Measurements from ENCODE around the gene CAPN12. TPM values are rescaled to one million over a fixed set of nuclear protein-coding genes. Genes with fewer than 3 reads are reported as not detected.

The CAPN12 gene
- polyA plus RNA-seq, 1 donor (not counting 4 experiments of a cell fraction or from before 2014, with no cell fraction given) = 5.6 TPM

DNA sequence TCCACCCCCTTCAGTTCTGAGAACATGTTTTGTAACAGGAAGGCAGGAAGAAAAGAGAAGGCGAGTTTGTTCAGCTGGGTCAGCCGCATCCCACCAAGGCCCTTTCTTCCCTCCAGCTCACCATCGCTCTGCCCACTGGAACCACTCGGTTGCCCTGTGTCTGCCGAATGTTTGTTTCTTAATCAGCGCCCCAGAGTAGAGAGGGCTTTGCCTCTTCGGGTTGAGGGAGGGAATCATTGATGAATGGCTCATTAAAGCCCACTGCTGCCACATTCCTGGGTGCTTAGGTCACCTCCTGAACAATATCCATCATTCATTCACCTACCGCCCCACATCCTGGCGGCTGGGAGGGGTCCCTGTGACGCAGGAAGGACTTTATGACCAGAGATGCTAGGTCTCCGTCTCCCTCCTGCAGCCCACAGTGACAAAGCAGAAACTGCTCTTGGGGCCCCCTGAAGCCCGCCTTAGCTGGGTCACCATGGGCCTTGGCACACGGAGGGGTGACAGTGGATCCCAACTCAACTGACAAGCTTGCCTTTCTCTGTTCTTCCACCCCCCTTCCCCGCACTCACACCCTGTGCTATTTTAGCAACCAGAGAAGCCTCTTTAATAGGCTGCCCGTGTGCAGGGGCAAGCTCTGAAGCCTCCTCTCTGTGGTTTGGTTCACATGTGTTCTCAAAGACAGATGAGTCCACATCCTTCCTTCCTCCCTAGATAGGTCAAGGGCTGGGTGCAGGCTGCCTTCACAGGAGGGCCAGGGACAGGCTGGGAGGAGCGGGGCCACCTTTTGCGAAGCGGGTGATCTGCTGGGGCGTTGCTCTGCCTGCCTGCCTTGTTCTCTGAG, 50.7 kb downstream of the CAPN12 start:
- Histone ChIP-seq H3K4me3 (ENCODE audit: control insufficient read depth in 2 of 3, extremely low read depth in 1 of 3, insufficient read depth in 2 of 3, low read depth in 1 of 3, low read length in 3 of 3) (no peak overlapping the region), H2AFZ (ENCODE audit: control insufficient read depth, low read length) (no peak overlapping the region), H3K4me1 (ENCODE audit: control insufficient read depth, extremely low read depth, insufficient read depth, low read length) (peaks cover 100% of the 10 kb centered on the region), H3K4me2 (ENCODE audit: control insufficient read depth, extremely low read depth, insufficient read depth, low read depth, low read length) (peak overlapping the region; percentile 50), H3K27me3 (ENCODE audit: control insufficient read depth, extremely low read depth, insufficient read depth, low read length) (no peaks in the 10 kb centered on the region), H3K27ac (ENCODE audit: control insufficient read depth, insufficient read depth, low read length) (peak overlapping the region; percentile 100), H4K20me1 (ENCODE audit: control insufficient read depth, extremely low read depth, insufficient read depth, low read length) (no peaks in the 10 kb centered on the region), H3K9me3 (ENCODE audit: control insufficient read depth, low read depth, low read length) (no peaks in the 10 kb centered on the region), H3K9ac (ENCODE audit: control insufficient read depth, extremely low read depth, insufficient read depth, low read length) (peak overlapping the region; percentile 78), H3K9me1 (ENCODE audit: control insufficient read depth, extremely low read depth, insufficient read depth, low read length) (no peaks in the 10 kb centered on the region), H3K36me3 (ENCODE audit: control insufficient read depth in 2 of 2, extremely low read depth in 1 of 2, insufficient read depth in 2 of 2, low read length in 2 of 2) (peaks cover 25 to 49% of the 10 kb centered on the region in 2 experiments), H3K79me2 (ENCODE audit: control insufficient read depth, insufficient read depth, low read length) (peaks cover 90% of the 10 kb centered on the region)
- no peak for TF ChIP-seq EZH2 (IDR thresholded peaks at IDR 0.05; ENCODE audit: low read length)
- TF ChIP-seq, protein P1, sequence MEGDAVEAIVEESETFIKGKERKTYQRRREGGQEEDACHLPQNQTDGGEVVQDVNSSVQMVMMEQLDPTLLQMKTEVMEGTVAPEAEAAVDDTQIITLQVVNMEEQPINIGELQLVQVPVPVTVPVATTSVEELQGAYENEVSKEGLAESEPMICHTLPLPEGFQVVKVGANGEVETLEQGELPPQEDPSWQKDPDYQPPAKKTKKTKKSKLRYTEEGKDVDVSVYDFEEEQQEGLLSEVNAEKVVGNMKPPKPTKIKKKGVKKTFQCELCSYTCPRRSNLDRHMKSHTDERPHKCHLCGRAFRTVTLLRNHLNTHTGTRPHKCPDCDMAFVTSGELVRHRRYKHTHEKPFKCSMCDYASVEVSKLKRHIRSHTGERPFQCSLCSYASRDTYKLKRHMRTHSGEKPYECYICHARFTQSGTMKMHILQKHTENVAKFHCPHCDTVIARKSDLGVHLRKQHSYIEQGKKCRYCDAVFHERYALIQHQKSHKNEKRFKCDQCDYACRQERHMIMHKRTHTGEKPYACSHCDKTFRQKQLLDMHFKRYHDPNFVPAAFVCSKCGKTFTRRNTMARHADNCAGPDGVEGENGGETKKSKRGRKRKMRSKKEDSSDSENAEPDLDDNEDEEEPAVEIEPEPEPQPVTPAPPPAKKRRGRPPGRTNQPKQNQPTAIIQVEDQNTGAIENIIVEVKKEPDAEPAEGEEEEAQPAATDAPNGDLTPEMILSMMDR (optimal IDR thresholded peaks at IDR 0.05 in 1 of 3, IDR thresholded peaks at IDR 0.05 in 1 of 3, conservative IDR thresholded peaks at IDR 0.05 in 1 of 3; ENCODE audit: extremely low read depth in 1 of 3, insufficient read depth in 2 of 3, low read length in 3 of 3) = no peak
- DNase-seq (ENCODE audit: low read depth, low spot score) = peak; percentile 84
- dilution Hi-C loops (cut with MboI; ENCODE audit: extremely low pct_ligation_motif_present, low sequenced_read_pairs) = no loop called here
- peak; percentile 87 for FAIRE-seq

DNA sequence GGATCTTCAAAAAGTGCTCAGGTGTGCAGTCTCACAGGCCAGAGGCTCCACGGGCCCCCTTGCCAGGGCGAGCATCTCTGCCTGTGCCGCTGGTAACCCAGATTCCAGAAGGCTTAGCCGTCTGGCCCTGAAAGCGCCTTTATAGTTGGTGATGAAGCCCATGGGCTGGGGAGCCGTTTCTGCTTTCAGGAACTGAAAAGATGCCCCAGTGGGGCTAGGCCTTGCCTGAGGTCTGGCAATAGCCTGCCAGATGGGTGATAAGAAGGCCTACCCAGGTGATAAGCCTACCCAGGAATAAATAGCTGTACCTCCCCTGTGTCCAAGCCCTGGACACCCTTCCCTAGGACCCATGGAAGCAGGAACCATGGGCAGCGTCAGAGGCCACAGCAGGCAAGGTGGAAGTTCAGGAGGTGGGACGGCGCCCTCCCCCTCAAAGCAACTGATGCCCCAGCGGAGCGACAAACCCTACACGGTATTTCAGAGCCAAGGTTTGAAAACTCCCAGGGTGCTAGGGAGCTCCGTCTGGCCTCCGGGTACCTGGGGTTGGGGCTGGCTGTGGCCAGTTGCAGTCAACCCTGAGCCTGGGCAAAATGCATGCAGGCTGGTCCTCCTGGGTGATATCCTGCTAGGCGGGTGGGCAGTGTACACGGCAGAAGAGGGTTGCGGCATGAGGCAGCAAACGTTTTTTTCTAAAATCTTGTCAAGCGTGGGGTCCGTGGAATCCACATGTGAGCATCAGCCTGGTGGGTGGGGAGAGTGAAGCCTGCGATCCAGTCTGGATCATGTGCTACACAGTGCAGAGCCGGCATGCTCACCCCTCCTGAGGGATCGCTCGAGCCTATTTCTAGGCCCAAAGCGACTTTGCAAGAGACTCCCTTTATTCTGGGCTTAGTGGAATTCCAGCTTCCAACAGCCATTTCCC, 51.6 kb downstream of the CAPN12 start:
- no peak for DNase-seq (ENCODE audit: low read depth, low spot score)
- FAIRE-seq = no peak
- H3K36me3 ChIP-seq (ENCODE audit: control insufficient read depth in 2 of 2, extremely low read depth in 1 of 2, insufficient read depth in 2 of 2, low read length in 2 of 2) = peaks cover 23 to 46% of the 10 kb centered on the region in 2 experiments

More for the DNA sequence above, 51.6 kb downstream of the CAPN12 start:
- Histone ChIP-seq H3K27me3 (ENCODE audit: control insufficient read depth, extremely low read depth, insufficient read depth, low read length) (no peaks in the 10 kb centered on the region), H3K4me2 (ENCODE audit: control insufficient read depth, extremely low read depth, insufficient read depth, low read depth, low read length) (peak overlapping the region; percentile 50), H3K79me2 (ENCODE audit: control insufficient read depth, insufficient read depth, low read length) (peaks cover 89% of the 10 kb centered on the region), H3K9me3 (ENCODE audit: control insufficient read depth, low read depth, low read length) (no peaks in the 10 kb centered on the region), H3K4me3 (ENCODE audit: control insufficient read depth in 2 of 3, extremely low read depth in 1 of 3, insufficient read depth in 2 of 3, low read depth in 1 of 3, low read length in 3 of 3) (peak overlapping the region in 2 of 3 experiments; percentile 7 to 11), H3K9ac (ENCODE audit: control insufficient read depth, extremely low read depth, insufficient read depth, low read length) (peak overlapping the region; percentile 78), H2AFZ (ENCODE audit: control insufficient read depth, low read length) (no peak overlapping the region), H4K20me1 (ENCODE audit: control insufficient read depth, extremely low read depth, insufficient read depth, low read length) (no peaks in the 10 kb centered on the region), H3K4me1 (ENCODE audit: control insufficient read depth, extremely low read depth, insufficient read depth, low read length) (peaks cover 100% of the 10 kb centered on the region), H3K9me1 (ENCODE audit: control insufficient read depth, extremely low read depth, insufficient read depth, low read length) (no peaks in the 10 kb centered on the region), H3K27ac (ENCODE audit: control insufficient read depth, insufficient read depth, low read length) (peak overlapping the region; percentile 100)
- TF ChIP-seq, protein P1 (optimal IDR thresholded peaks at IDR 0.05 in 1 of 3, IDR thresholded peaks at IDR 0.05 in 1 of 3, conservative IDR thresholded peaks at IDR 0.05 in 1 of 3; ENCODE audit: extremely low read depth in 1 of 3, insufficient read depth in 2 of 3, low read length in 3 of 3) = no peak
- dilution Hi-C loops (cut with MboI; ENCODE audit: extremely low pct_ligation_motif_present, low sequenced_read_pairs) = no loop called here
